ENCODE data around the gene PRKAG2. TPM values are rescaled to one million over a fixed set of nuclear protein-coding genes. Genes with fewer than 3 reads are reported as not detected.

Gene PRKAG2
- 10 to 100 TPM in 3 of 8 experiments, 1 to 10 TPM in 5; 6.3 to 13.4 (median 8.5) TPM for total RNA-seq

- peaks cover 11 to 14% of the 10 kb centered on the region in 2 donors for H3K4me1 ChIP-seq (replicated peaks in 1 of 2)
- peak within 1 kb of the TSS in 1 of 2 donors; percentile 74 for H3K27ac ChIP-seq
- ATAC-seq (replicated peaks in 6 of 8) = peak; percentile 12 to 65 (median 53)
- peak within 1 kb of the TSS; percentile 53 to 94 (median 83) for H3K4me3 ChIP-seq
- 0 to 2% (median 0%) methylated on average over 1 to 13 of the region's 95 CpGs; no CpG with 5 or more reads in 5 of the 10 experiments for WGBS, 10 experiments
- in situ Hi-C loops (cut with MboI; ENCODE audit: low pct_unique_long_range_greater_than_20kb in 2 of 9, low sequenced_read_pairs in 9 of 9, unreplicated experiment in 9 of 9) = no loop called here
Measured at GRCh38 chr7:151876899-151877777, at the start of gene PRKAG2. Gene PRKAG2 (minus strand): TSS chr7:151877115. CDS start chr7:151876620, 495 bp downstream.

- 0 to 78% (median 70%) methylated on average over 1 to 3 of the region's 5 CpGs; no CpG with 5 or more reads in 5 of the 10 experiments for WGBS, 10 experiments
- Histone ChIP-seq H3K4me3 (no peak overlapping the region), H3K27ac (no peak overlapping the region), H3K4me1 (replicated peaks in 1 of 2) (no peaks in the 10 kb centered on the region)
- in situ Hi-C loops (cut with MboI; ENCODE audit: low pct_unique_long_range_greater_than_20kb in 2 of 9, low sequenced_read_pairs in 9 of 9, unreplicated experiment in 9 of 9) = no loop called here
- ATAC-seq (replicated peaks in 6 of 8) = no peak
Measured at GRCh38 chr7:151926336-151926712, 49.4 kb upstream of the PRKAG2 start.

GRCh38 chr7:151925446-151926335, 48.8 kb upstream of the PRKAG2 start:
- H3K4me1 ChIP-seq (replicated peaks in 1 of 2) = no peaks in the 10 kb centered on the region
- ATAC-seq (replicated peaks in 6 of 8) = peak in 4 of 8 experiments; percentile 12 to 92 (median 42)
- 36 to 89% (median 68%) methylated on average over 2 to 20 of the region's 22 CpGs; no CpG with 5 or more reads in 1 of the 10 experiments for WGBS, 10 experiments
- no peak overlapping the region for H3K27ac ChIP-seq
- in situ Hi-C loops (cut with MboI; ENCODE audit: low pct_unique_long_range_greater_than_20kb in 2 of 9, low sequenced_read_pairs in 9 of 9, unreplicated experiment in 9 of 9) = no loop called here
- no peak overlapping the region for H3K4me3 ChIP-seq

- Histone ChIP-seq H3K27ac (no peak overlapping the region), H3K4me1 (replicated peaks in 1 of 2) (no peaks in the 10 kb centered on the region), H3K4me3 (no peak overlapping the region)
- in situ Hi-C loops (cut with MboI; ENCODE audit: low pct_unique_long_range_greater_than_20kb in 2 of 9, low sequenced_read_pairs in 9 of 9, unreplicated experiment in 9 of 9) = no loop called here
- WGBS, 10 experiments = 40 to 93% (median 83%) methylated on average over 1 to 8 of the region's 8 CpGs; no CpG with 5 or more reads in 1 of the 10 experiments
- ATAC-seq (replicated peaks in 6 of 8) = no peak
Measured at GRCh38 chr7:151924508-151924907, 47.6 kb upstream of the PRKAG2 start.

GRCh38 chr7:151924001-151924400, 47.1 kb upstream of the PRKAG2 start:
- WGBS, 10 experiments = 0 to 96% (median 84%) methylated on average over 1 to 7 of the region's 9 CpGs; no CpG with 5 or more reads in 4 of the 10 experiments
- no peak overlapping the region for H3K27ac ChIP-seq
- H3K4me3 ChIP-seq = no peak overlapping the region

GRCh38 chr7:151923097-151923876, 46.4 kb upstream of the PRKAG2 start:
- 40 to 100% (median 83%) methylated on average over 4 to 13 of the region's 16 CpGs for WGBS, 10 experiments
- in situ Hi-C loops (cut with MboI; ENCODE audit: low pct_unique_long_range_greater_than_20kb in 2 of 9, low sequenced_read_pairs in 9 of 9, unreplicated experiment in 9 of 9) = no loop called here
- ATAC-seq (replicated peaks in 6 of 8) = no peak
- no peak overlapping the region for H3K4me3 ChIP-seq
- no peaks in the 10 kb centered on the region for H3K4me1 ChIP-seq (replicated peaks in 1 of 2)
- no peak overlapping the region for H3K27ac ChIP-seq

More at GRCh38 chr7:151924001-151924400, 47.1 kb upstream of the PRKAG2 start:
- no peak for ATAC-seq (replicated peaks in 6 of 8)
- in situ Hi-C loops (cut with MboI; ENCODE audit: low pct_unique_long_range_greater_than_20kb in 2 of 9, low sequenced_read_pairs in 9 of 9, unreplicated experiment in 9 of 9) = no loop called here
- no peaks in the 10 kb centered on the region for H3K4me1 ChIP-seq (replicated peaks in 1 of 2)

GRCh38 chr7:151921451-151921850, 44.5 kb upstream of the PRKAG2 start:
- ATAC-seq (replicated peaks in 6 of 8) = no peak
- H3K4me1 ChIP-seq (replicated peaks in 1 of 2) = no peaks in the 10 kb centered on the region
- H3K27ac ChIP-seq = no peak overlapping the region
- in situ Hi-C loops (cut with MboI; ENCODE audit: low pct_unique_long_range_greater_than_20kb in 2 of 9, low sequenced_read_pairs in 9 of 9, unreplicated experiment in 9 of 9) = no loop called here
- 100% methylated on average over 1 of the region's 13 CpGs; no CpG with 5 or more reads in 9 of the 10 experiments for WGBS, 10 experiments
- H3K4me3 ChIP-seq = no peak overlapping the region

GRCh38 chr7:151920488-151920887, 43.6 kb upstream of the PRKAG2 start:
- H3K4me3 ChIP-seq = no peak overlapping the region
- H3K4me1 ChIP-seq (replicated peaks in 1 of 2) = no peaks in the 10 kb centered on the region
- in situ Hi-C loops (cut with MboI; ENCODE audit: low pct_unique_long_range_greater_than_20kb in 2 of 9, low sequenced_read_pairs in 9 of 9, unreplicated experiment in 9 of 9) = no loop called here
- WGBS, 10 experiments = 83 to 100% (median 100%) methylated on average over 1 of the region's 1 CpG; no CpG with 5 or more reads in 4 of the 10 experiments
- ATAC-seq (replicated peaks in 6 of 8) = no peak
- no peak overlapping the region for H3K27ac ChIP-seq

GRCh38 chr7:151919595-151919994, 42.7 kb upstream of the PRKAG2 start:
- no peak overlapping the region for H3K4me3 ChIP-seq
- no peaks in the 10 kb centered on the region for H3K4me1 ChIP-seq (replicated peaks in 1 of 2)
- WGBS, 10 experiments = 60 to 100% (median 60%) methylated on average over 1 to 2 of the region's 8 CpGs; no CpG with 5 or more reads in 7 of the 10 experiments
- ATAC-seq (replicated peaks in 6 of 8) = no peak
- no peak overlapping the region for H3K27ac ChIP-seq
- in situ Hi-C loops (cut with MboI; ENCODE audit: low pct_unique_long_range_greater_than_20kb in 2 of 9, low sequenced_read_pairs in 9 of 9, unreplicated experiment in 9 of 9) = no loop called here

- Histone ChIP-seq H3K27ac (no peak overlapping the region), H3K4me1 (replicated peaks in 1 of 2) (no peaks in the 10 kb centered on the region), H3K4me3 (no peak overlapping the region)
- in situ Hi-C loops (cut with MboI; ENCODE audit: low pct_unique_long_range_greater_than_20kb in 2 of 9, low sequenced_read_pairs in 9 of 9, unreplicated experiment in 9 of 9) = no loop called here
- ATAC-seq (replicated peaks in 6 of 8) = peak in 1 of 8 experiments; percentile 14
- 80 to 100% (median 98%) methylated on average over 1 to 5 of the region's 5 CpGs; no CpG with 5 or more reads in 3 of the 10 experiments for WGBS, 10 experiments
Measured at GRCh38 chr7:151918510-151918843, 41.6 kb upstream of the PRKAG2 start.

GRCh38 chr7:151917791-151918509, 41.0 kb upstream of the PRKAG2 start:
- in situ Hi-C loops (cut with MboI; ENCODE audit: low pct_unique_long_range_greater_than_20kb in 2 of 9, low sequenced_read_pairs in 9 of 9, unreplicated experiment in 9 of 9) = no loop called here
- H3K4me1 ChIP-seq (replicated peaks in 1 of 2) = no peaks in the 10 kb centered on the region
- WGBS, 10 experiments = 0 to 100% (median 74%) methylated on average over 1 to 9 of the region's 10 CpGs; no CpG with 5 or more reads in 1 of the 10 experiments
- H3K4me3 ChIP-seq = no peak overlapping the region
- H3K27ac ChIP-seq = no peak overlapping the region
- ATAC-seq (replicated peaks in 6 of 8) = peak in 3 of 8 experiments; percentile 51 to 84 (median 75)

- no peak overlapping the region for H3K27ac ChIP-seq
- no peak overlapping the region for H3K4me3 ChIP-seq
- 56 to 100% (median 97%) methylated on average over 1 of the region's 1 CpG for WGBS, 10 experiments
- in situ Hi-C loops (cut with MboI; ENCODE audit: low pct_unique_long_range_greater_than_20kb in 2 of 9, low sequenced_read_pairs in 9 of 9, unreplicated experiment in 9 of 9) = no loop called here
- no peaks in the 10 kb centered on the region for H3K4me1 ChIP-seq (replicated peaks in 1 of 2)
- no peak for ATAC-seq (replicated peaks in 6 of 8)
Measured at GRCh38 chr7:151914051-151914450, 37.1 kb upstream of the PRKAG2 start.
